ENCODE data around the gene IGFBP5.

The IGFBP5 gene

DNA sequence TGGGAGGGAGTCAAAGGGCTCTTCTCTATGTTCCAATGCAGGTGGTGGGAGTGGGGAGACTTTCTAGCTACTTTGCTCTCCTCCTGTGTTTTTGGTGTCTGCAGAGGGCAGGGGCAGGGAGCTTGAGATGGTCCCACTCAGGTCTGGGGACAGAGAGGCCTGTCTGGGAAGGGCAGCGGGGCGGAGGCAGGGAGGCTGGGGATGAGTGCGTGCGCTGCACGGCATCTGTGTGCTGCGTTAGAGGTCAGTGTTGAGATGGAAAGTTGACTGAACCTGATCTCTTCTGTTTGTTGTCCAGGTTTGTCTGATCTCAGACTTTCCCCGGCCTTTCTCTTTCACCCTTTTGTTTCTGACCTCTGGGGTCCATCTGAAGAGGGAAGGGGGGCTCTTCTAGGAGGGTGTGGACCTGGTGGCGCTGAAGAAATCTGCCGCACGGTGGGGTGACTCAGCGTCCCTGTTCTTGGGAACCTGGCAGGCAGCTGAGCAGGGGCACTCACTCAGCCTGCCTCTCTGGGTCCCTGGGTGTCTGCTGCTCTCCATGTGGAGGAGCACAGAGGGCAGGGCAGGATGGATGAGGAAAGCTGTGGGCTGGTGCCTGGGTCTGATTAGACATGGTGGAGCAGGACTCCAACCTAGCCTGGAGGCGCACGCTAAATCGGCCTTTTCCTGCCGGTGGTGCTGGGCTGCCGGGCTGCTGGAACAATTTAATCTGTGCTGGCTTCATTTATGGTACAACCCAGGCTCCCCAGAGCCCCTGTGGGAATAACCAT, 38.1 kb downstream of the IGFBP5 start:
- no peak for DNase-seq (ENCODE audit: low spot score)
- Histone ChIP-seq H3K4me3 (no peak overlapping the region), H3K27ac (peak overlapping the region; percentile 41 to 66)
- TF ChIP-seq CTCF (IDR thresholded peaks at IDR 0.05), result no peak

DNA sequence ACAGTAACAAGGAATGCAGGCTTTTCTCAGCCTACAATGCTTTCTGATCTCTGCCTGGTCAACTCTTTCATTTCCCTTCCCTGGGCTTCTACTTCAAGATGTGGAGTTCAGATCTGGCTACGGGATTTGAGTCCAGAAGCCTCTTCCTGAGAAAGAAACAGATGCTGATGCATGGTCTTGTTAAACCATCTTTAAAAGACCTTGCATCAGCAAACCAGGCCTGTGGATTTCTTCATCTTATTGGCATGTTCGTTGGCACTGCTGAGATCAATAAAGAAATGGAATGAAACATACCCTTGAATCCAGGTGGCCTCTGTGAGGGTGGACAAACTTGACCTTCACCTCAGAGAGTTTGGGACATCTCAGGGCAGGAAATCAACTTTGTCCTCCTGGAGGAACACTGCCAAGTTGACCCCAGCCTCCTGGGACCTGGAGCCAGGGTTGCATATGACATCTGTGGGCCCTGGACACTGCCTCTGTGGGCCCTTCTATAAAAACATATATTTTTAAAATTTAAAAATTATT, 40.8 kb downstream of the IGFBP5 start:
- no peak overlapping the region for H3K4me3 ChIP-seq

GRCh38 chr2:216653931-216654365, 41.4 kb downstream of the IGFBP5 start:
- TF ChIP-seq CTCF (IDR thresholded peaks at IDR 0.05), result no peak
- H3K4me3 ChIP-seq, result no peak overlapping the region
- no peak for DNase-seq (ENCODE audit: low spot score)
- peak overlapping the region; percentile 43 to 77 for H3K27ac ChIP-seq

More for the DNA sequence above, 40.8 kb downstream of the IGFBP5 start:
- H3K27ac ChIP-seq, result peak overlapping the region in 1 of 2 donors; percentile 77
- TF ChIP-seq CTCF (IDR thresholded peaks at IDR 0.05), result no peak
- DNase-seq (ENCODE audit: low spot score), result no peak

DNA sequence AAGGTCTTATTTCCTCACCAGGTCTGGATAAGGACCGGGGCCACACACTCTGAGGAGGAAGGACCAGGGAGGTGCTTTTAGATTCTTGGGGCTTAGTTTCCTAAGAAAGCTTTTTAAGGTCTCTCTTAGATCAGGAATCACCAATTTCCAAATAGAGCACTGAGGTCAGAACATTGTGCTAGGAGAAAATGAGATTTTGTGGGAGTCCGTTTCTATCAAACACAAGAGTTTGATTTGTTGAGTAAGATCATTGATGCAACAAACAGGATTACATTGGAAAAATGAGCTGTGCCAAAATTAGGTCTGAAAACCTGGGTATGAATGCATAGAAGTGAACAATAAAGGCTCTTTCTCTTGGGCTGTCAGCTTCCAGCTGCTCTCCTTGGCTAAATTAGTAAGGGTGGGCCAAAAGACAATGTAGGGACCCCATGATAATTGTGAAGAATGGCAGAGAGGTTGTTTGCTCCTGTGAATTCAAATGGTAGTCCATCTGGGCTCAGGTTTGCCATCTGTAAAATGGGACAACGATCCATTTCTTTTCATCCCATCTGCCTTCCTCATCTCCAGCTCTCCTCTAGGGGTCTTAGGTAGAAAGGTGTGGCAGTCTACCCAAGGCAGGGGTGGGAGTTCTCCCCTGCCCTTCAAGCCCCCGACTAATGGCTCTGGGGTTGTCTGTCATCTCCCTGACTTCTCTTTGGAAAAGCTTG, 42.1 kb downstream of the IGFBP5 start:
- H3K27ac ChIP-seq, result peak overlapping the region; percentile 43 to 77
- TF ChIP-seq CTCF (IDR thresholded peaks at IDR 0.05), result no peak

DNA sequence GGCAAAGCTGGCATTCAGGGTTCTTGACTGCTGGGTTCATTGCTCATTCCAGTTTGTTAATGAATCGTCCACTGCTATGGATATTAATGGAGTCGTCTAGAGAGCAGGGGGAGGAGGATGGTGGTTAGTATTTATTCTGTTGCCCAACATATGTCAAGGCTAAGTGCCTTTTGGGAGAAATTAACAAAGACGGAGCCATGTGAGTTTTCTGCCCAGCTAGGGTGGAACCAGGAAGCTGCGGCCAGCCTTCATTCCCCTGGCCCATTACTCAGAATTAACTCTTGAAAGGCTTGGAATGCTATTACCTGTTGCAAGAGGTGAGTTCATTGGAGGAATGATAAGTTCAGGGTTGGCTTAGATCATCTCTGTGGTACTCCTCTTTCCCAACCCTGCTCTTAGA, 42.8 kb downstream of the IGFBP5 start:
- TF ChIP-seq CTCF (IDR thresholded peaks at IDR 0.05), result no peak
- peak overlapping the region in 1 of 2 donors; percentile 77 for H3K27ac ChIP-seq
- no peak overlapping the region for H3K4me3 ChIP-seq

More for the DNA sequence above, 42.1 kb downstream of the IGFBP5 start:
- DNase-seq (ENCODE audit: low spot score), result no peak
- no peak overlapping the region for H3K4me3 ChIP-seq

GRCh38 chr2:216651351-216651881, 43.9 kb downstream of the IGFBP5 start:
- Histone ChIP-seq H3K4me3 (no peak overlapping the region), H3K27ac (peak overlapping the region; percentile 30 to 32)
- no peak for DNase-seq (ENCODE audit: low spot score)
- no peak for TF ChIP-seq CTCF (IDR thresholded peaks at IDR 0.05)

More for the DNA sequence above, 42.8 kb downstream of the IGFBP5 start:
- DNase-seq (ENCODE audit: low spot score), result no peak
